Mononuclear cell (primary cell): Measurements from ENCODE around the gene TYMP. TPM values are rescaled to one million over a fixed set of nuclear protein-coding genes. Genes with fewer than 3 reads are reported as not detected.

Experiments used
- H3K27me3 ChIP-seq: 2 replicates; pipeline ENCODE4 v1.6.0; 2011; ENCODE audit warnings: low read length, control low read depth; ENCODE audit not compliant: insufficient read depth
- H3K4me1 ChIP-seq: 2 replicates; pipeline ENCODE4 v1.5.1; 2011; ENCODE audit warnings: mild to moderate bottlenecking, low read length, control low read depth; ENCODE audit not compliant: insufficient read depth
- H3K4me3 ChIP-seq: 2 replicates; pipeline ENCODE4 v1.5.1; 2011; ENCODE audit warnings: mild to moderate bottlenecking, low read length, moderate library complexity
- H3K9me3 ChIP-seq: 2 replicates; pipeline ENCODE4 v1.5.1; 2011; ENCODE audit warnings: low read depth, mild to moderate bottlenecking, control low read depth, low read length
- total RNA-seq: library from RNA; depleted of rRNA; stranded (reverse); fragments of >200 nt; gene quantifications from one replicate; pipeline ENCODE4 v1.2.3, GENCODE V29; 2012

TYMP gene
- total RNA-seq, 1 donor = 151 TPM

DNA sequence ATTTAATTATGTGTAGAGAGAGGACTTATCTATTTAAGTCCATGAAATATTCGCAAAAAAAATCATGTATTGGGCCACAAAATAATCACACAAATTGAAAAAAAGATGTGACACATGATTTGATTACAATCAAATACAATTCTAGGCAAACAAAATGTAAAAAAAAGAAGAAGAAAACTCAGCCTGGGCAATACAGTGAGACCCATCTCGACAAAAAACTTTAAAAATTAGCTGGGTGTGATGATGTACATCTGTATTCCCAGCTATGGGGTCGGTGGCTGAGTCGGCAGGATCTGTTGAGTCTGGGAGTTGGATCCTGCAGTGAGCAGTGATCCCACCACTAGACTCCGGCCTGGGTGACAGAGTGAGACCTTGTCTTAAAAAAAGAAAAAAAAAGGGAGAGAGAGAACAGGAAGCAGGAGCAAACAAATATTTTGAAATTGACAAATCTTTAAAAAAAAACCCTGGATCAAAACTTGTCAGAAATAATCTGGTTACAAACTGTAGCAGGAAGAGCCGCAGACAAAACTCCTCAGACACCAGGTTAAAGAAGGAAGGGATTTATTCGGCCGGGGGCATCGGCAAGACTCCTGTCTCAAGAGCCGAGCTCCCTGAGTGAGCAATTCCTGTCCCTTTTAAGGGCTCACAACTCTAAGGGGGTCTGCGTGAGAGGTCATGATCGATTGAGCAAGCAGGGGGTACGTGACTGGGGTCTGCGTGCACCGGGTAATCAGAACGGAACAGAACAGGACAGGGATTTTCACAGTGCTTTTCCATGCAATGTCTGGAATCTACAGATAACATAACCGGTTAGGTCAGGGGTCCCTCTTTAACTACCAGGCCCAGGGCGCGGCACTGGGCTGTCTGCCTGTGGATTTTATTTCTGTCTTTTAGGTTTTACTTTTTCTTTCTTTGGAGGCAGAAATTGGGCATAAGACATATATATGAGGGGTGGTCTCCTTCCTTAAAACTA, 3.3 kb upstream of the TYMP start:
- Histone ChIP-seq H3K4me3 (peak overlapping the region; percentile 94), H3K4me1 (peaks cover 84% of the 10 kb centered on the region), H3K27me3 (no peaks in the 10 kb centered on the region), H3K9me3 (no peaks in the 10 kb centered on the region)

DNA sequence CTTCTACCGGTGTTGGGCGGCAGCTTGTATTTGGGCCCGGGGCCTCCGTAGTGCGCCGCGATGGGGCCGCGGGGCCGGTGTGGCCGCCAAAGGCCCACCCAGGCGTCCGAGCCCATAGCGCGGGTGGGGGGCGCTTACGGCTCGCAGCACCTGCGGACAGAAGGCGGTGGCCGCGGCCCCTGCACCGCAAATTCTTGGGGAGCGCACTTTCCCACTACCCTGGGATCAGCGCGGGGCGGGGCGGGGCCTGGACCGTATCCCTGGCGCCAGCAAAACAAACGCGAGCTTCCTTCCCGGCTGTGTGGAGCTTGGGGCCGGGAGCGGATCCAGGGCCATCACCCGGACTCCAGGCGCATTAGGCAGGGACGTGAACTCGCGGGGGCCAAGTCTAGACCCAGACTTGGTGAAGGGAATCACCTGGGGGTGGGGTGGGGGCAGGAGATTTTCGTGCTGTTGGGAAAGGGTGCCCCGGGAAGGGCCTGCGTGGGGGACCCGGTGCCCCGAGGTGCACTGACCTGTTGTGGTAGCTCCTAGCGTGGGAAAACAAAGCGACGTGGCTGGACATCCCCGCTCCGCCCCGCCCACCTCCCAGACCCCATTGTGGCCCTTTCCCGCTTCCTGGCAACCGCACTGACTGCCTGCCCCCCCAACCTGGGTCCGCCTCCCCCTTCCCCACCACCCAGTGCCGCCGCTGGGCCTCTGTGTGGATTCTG, 2.3 kb upstream of the TYMP start:
- peak overlapping the region; percentile 94 for H3K4me3 ChIP-seq
- H3K9me3 ChIP-seq = no peaks in the 10 kb centered on the region
- no peaks in the 10 kb centered on the region for H3K27me3 ChIP-seq
- H3K4me1 ChIP-seq = peaks cover 84% of the 10 kb centered on the region

DNA sequence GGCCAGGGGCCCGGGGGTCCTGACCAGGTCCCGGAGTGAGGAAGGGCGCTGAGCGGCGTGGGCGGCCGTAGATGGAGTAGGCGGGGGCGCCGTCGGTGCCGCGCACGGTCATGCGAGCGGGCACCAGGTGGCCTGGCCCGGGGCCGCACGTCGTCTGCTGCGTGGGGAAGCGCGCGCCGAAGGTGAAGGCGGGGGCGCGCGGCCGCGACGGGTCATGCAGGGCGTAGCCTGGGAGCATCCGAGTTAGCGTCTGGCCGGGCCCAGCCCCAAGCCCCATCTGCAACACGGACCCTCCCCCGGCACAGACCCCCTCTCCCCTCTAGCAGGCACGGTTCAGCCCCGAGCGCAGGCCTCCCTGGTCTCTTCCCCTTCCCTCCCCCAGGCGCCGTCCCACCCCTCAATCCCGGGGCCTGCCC, 1.7 kb upstream of the TYMP start:
- H3K4me1 ChIP-seq = peaks cover 84% of the 10 kb centered on the region
- H3K4me3 ChIP-seq = peak overlapping the region; percentile 94
- H3K27me3 ChIP-seq = no peaks in the 10 kb centered on the region

DNA sequence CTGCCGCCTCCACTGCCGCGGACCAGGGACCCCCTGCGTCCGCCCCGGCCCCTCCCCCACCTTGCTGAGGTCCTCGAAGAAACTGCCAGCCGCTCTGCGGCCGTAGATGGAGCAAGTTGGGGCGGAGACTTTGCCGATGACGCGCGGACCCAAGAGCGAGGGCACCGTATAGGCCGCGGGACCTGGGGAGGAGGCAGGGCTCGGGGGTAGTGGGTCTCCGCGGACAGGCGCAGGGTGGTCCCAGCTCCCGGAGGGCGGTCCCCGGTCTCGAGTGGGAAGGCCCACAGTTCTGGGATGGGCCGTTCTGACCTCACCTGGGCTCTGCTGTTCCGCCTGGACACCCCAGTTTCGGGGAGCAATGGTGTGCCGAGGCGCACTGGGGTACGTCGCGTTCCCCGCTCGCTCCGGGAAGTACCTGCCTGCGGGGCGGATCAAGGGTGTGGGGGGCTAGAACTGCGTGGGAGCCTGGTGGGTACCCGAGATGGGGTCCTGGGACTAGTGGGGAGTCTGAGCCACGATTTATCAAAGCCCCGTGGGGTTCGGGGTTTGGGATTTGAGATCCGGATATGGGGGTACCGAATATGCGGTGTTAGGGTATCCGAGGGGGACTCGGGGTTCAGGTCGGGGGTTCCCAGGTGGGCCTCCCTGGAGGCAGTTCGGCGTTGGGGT, 1.2 kb upstream of the TYMP start:
- Histone ChIP-seq H3K9me3 (no peaks in the 10 kb centered on the region), H3K27me3 (no peaks in the 10 kb centered on the region), H3K4me1 (peaks cover 80% of the 10 kb centered on the region), H3K4me3 (peak overlapping the region; percentile 94)

More for the DNA sequence above, 1.7 kb upstream of the TYMP start:
- no peaks in the 10 kb centered on the region for H3K9me3 ChIP-seq

DNA sequence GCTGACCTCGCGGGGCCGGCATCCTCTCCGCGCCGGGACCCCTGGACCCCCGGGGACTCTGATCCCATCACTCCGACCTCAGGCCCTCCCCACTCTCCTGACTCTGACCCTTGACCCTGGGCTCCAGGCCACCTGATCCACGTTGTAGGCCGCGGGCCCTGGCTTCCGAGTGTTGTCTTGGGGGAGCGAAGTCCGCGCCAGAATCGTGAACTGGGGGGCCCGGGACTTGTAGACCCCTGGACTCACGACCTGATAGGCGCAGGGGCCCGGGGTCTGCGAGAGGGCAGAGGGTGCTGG, 716 bp upstream of the TYMP start:
- H3K4me1 ChIP-seq = peaks cover 75% of the 10 kb centered on the region
- H3K4me3 ChIP-seq = peak overlapping the region; percentile 94
- H3K27me3 ChIP-seq = no peaks in the 10 kb centered on the region
- H3K9me3 ChIP-seq = no peaks in the 10 kb centered on the region

DNA sequence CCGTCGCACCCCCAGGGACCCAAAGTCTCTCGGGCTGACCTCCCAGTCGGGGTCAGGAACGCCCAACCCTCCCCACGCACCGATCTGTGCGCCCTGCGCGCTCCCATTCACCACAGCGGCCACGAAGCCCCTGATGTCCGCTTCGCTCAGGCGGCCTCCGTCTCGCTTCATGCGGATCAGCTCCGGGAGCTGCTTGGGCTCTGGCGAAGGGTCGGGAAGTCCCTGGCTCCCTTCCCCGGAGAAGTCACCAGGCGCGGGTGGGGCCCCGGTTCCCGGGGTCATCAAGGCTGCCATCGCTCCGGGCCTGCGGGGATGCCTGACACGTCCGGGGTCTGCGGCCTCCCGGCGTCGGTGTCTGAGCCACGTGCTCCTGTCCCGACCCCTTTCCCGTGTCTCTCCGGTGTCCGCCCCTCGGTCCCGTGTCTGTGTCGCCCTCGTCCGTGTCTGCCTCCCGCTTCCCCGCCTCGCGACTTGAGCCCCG, 356 bp downstream of the TYMP start:
- peak overlapping the region; percentile 94 for H3K4me3 ChIP-seq

DNA sequence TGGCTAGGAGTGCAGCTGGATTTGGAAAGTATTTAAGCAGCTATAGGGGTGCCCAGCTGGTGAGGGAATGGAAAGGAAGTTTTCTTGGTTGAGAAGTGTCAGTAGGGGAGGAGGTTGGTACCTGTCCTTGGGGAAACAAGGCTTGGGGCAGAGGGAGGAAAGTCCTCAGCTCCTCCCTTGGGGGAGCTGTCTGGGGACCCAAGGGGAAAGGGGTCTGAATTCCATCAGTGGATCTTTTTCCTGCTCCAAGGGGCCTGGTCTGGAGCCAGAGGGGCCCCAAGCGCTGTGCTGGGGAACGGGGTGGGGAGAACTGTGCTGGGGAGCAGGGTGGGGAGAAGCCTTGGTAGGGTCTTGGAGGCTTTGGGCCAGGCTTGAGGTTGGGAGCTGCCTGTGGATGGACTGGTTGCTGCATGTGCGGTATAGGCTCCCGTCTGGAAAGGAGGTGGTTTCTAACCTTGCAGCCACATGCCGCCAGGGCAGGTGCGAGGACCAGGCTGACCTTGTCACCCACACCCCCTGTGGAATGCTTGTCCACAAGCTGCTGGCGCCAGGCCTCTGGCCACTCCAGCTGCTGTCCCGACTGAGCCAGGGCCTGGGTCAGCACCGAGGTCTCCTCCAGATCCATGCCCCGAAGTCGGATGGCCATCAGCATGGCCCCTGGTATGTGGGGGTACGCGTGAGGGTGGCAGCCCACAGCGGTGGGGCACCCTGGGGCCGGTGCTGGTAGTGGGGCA, 963 bp downstream of the TYMP start:
- H3K9me3 ChIP-seq = no peaks in the 10 kb centered on the region
- peaks cover 74% of the 10 kb centered on the region for H3K4me1 ChIP-seq
- peak overlapping the region; percentile 94 for H3K4me3 ChIP-seq
- H3K27me3 ChIP-seq = no peaks in the 10 kb centered on the region

More for the DNA sequence above, 356 bp downstream of the TYMP start:
- peaks cover 74% of the 10 kb centered on the region for H3K4me1 ChIP-seq
- H3K9me3 ChIP-seq = no peaks in the 10 kb centered on the region
- H3K27me3 ChIP-seq = no peaks in the 10 kb centered on the region

DNA sequence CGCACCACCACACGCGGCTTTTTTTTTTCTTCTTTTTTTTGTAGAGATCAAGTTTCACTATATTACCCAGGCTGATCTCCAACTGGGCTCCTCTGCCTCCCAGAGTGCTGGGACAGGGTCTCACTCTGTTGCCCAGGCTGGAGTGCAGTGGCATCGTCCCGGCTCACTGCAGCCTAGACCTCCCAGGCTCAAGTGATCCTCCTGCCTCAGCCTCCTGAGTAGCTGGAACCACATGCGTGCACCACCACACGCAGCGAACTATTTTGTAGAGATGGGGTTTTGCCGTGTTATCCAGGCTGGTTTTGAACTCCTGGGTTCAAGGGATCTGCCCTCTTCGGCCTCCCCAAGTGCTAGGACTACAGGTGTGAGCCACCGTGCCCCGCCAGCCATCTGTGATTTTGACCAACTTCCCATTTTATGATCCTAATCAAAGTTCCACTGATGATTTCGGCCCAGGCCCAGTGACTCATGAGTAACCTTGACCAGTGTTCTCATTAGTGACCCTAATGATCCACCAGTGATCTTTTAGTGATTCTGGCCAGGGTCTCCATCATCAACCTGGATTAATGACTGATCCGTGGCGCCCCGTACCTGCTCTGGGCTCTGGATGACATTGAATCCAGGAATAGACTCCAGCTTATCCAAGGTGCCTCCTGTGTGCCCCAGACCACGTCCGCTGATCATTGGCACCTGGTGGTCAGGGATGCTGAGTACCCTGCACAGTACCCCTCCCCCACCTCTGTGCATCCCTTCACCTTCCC, 1.7 kb downstream of the TYMP start:
- peaks cover 69% of the 10 kb centered on the region for H3K4me1 ChIP-seq
- peak overlapping the region; percentile 94 for H3K4me3 ChIP-seq

DNA sequence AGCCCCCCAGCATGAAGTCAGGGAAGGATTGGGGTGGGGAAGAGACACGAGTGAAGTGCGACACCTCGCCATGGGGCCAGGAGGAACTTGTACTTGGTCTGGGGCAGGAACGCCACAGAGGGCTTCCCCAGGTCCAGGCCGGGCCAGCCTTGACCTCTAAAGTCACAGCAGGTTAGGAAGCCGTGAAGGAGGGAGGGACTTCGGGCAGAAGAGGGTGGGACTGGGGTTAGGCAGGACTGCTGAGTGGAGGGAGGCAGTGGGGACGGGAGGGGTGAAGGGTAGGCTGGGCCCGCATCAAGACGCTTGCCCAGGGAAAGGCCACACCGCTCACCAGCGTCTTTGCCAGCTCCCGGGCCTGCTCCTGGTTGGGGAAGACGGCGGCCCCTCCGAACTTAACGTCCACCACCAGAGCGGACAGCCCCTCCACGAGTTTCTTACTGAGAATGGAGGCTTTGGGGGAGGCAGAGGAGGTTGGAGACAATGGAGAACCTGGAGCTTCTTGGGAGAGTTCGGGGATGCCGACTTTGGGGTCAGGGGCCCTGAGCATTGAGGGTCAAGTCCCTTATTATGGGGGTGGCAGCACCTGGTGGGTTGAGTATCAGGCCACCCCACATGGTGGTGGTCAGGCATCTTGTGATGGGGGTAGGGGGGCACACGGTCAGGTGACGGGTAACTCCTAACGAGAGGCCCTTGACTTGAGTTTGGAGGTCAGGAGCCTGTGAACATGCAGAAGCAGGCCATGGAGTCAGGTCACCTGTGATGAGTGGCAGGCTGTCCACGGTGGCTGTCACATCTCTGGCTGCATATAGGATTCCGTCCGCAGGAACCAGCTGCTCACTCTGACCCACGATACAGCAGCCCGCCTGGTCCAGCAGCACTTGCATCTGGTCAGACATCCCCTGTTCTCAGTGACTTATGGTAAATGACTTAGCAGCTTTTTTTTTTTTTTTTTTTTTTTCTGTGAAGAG, 2.7 kb downstream of the TYMP start:
- Histone ChIP-seq H3K4me3 (peak overlapping the region; percentile 94), H3K9me3 (no peaks in the 10 kb centered on the region), H3K27me3 (no peaks in the 10 kb centered on the region), H3K4me1 (peaks cover 59% of the 10 kb centered on the region)

More for the DNA sequence above, 1.7 kb downstream of the TYMP start:
- no peaks in the 10 kb centered on the region for H3K27me3 ChIP-seq
- H3K9me3 ChIP-seq = no peaks in the 10 kb centered on the region

DNA sequence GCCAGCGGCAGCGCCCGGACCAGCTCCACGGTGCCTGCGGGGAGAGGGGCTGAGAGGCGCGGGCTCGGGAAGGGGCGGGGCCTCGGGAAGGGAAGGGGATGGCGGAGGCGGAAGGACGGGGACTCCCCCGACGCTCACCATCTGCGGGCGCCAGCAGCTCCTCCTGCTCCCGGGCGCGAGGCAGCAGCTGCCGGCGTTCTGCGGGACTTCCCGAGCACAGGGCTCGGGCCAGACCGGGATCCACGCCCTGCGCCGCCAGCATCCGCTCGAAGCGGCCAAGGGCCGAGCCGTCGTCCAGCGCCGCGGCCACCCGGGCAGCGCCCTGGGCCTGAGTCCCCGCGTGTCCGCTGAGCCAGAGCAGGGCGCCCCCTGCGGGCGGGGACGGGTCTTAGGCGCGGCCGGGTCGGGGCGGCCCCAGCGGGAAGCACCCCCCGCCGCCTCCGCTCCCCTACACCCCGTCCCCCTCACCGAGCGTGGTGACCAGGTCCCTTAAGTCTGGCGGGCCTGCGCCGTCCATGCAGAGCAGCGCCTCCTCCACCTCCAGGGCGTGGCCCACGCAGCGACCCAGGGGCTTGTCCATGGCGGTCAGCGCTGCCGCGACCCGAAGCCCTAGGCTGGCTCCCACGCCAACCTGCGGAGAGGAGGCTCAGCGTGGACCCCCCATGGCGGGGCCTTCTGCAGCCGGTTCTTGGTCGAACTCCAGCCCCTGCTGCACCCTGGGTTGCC, 3.5 kb downstream of the TYMP start:
- H3K4me1 ChIP-seq = peaks cover 54% of the 10 kb centered on the region
- H3K27me3 ChIP-seq = no peaks in the 10 kb centered on the region
- no peaks in the 10 kb centered on the region for H3K9me3 ChIP-seq
- peak overlapping the region; percentile 94 for H3K4me3 ChIP-seq

DNA sequence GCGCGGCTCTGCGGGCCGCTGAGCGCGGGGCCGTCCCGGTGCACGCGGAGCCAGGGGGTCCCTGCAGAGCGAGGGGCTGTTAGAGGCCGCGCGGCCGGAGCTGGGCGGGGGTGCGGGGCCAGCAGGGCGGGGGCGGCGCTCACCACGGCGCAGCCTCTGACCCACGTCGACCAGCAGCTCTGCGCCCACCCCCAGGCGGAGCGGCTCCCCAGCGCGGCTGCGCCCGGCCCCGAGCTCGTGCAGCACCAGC, 4.0 kb downstream of the TYMP start:
- H3K4me1 ChIP-seq = peaks cover 54% of the 10 kb centered on the region
- no peaks in the 10 kb centered on the region for H3K27me3 ChIP-seq
- H3K4me3 ChIP-seq = peak overlapping the region; percentile 94
- H3K9me3 ChIP-seq = no peaks in the 10 kb centered on the region

DNA sequence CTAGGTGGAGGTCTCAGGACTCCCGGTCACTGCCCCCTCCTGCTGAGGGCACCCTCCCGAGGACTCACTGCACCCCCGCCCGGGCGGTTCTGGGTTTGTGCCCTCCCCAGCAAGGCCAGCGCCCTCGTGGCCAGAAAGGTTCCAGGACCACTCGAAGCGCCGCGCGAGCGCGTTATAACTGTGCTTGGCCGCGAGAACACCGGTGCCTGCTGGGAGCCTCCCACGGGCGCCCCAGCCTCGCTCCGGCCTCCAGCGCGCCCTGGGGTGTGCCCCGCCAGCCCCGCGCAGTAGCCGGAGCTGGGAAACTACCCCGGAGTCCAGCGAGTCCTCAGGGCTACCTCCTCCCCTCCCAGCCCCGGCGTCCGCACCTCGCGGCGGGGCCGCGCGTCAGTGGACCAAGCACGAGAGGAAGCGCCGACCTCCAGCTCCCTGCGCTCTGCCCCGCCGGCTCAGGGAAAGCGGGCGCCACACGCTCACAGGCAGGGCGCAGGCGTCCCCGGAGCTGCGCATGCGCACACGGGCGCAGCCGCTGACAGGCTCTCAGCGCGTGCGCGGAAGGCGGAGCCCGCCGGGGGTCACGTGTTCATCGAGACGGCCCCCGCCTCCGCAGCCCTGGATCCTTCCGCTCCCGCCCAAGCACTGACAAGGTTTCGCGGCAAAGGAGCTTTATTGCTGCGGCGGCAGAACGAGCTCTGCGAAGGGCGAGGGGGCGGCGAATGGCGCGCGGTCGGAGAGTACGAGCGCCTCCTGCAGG, 4.5 kb downstream of the TYMP start, which contains the start of gene SCO2:
Gene SCO2 (minus strand): TSS at position 495 of the 754 bp plus-strand sequence. CDS start 1,187 bp downstream, outside the sequence.
- no peaks in the 10 kb centered on the region for H3K27me3 ChIP-seq
- H3K9me3 ChIP-seq = no peaks in the 10 kb centered on the region
- peaks cover 50% of the 10 kb centered on the region for H3K4me1 ChIP-seq
- peak within 1 kb of the TSS; percentile 94 for H3K4me3 ChIP-seq
